ENCODE data around the gene TBC1D7. TPM values are rescaled to one million over a fixed set of nuclear protein-coding genes. Genes with fewer than 3 reads are reported as not detected.

TBC1D7 gene
- total RNA-seq, 2 experiments from 2014 or later = 20.2 to 20.6 TPM

GRCh38 chr6:13261464-13261994, 66.8 kb downstream of the TBC1D7 start:
- Mint-ChIP-seq H3K9me3 (no peaks in the 10 kb centered on the region), H3K4me1 (peaks cover 8% of the 10 kb centered on the region), H3K36me3 (peaks cover 3% of the 10 kb centered on the region), H3K4me3 (no peak overlapping the region), H3K27ac (no peak overlapping the region), H3K27me3 (no peaks in the 10 kb centered on the region)
- no peak for DNase-seq

- no peak overlapping the region for H3K27ac Mint-ChIP-seq
- no peak for DNase-seq
- peaks cover 4% of the 10 kb centered on the region for H3K36me3 Mint-ChIP-seq
- no peaks in the 10 kb centered on the region for H3K27me3 Mint-ChIP-seq
- H3K4me1 Mint-ChIP-seq = peaks cover 8% of the 10 kb centered on the region
- H3K9me3 Mint-ChIP-seq = no peaks in the 10 kb centered on the region
- no peak overlapping the region for H3K4me3 Mint-ChIP-seq
Measured at GRCh38 chr6:13260831-13261230, 67.5 kb downstream of the TBC1D7 start.

GRCh38 chr6:13260101-13260598, 68.2 kb downstream of the TBC1D7 start:
- peaks cover 4% of the 10 kb centered on the region for H3K36me3 Mint-ChIP-seq
- peaks cover 8% of the 10 kb centered on the region for H3K4me1 Mint-ChIP-seq
- H3K4me3 Mint-ChIP-seq = no peak overlapping the region
- no peak overlapping the region for H3K27ac Mint-ChIP-seq
- DNase-seq = no peak
- H3K27me3 Mint-ChIP-seq = no peaks in the 10 kb centered on the region
- no peaks in the 10 kb centered on the region for H3K9me3 Mint-ChIP-seq

- DNase-seq = no peak
- H3K27me3 Mint-ChIP-seq = no peaks in the 10 kb centered on the region
- H3K4me3 Mint-ChIP-seq = no peak overlapping the region
- H3K4me1 Mint-ChIP-seq = peaks cover 8% of the 10 kb centered on the region
- H3K9me3 Mint-ChIP-seq = no peaks in the 10 kb centered on the region
- peaks cover 4% of the 10 kb centered on the region for H3K36me3 Mint-ChIP-seq
- no peak overlapping the region for H3K27ac Mint-ChIP-seq
Measured at GRCh38 chr6:13259393-13259792, 68.9 kb downstream of the TBC1D7 start.

- no peak overlapping the region for H3K27ac Mint-ChIP-seq
Measured at GRCh38 chr6:13256266-13257001, 71.9 kb downstream of the TBC1D7 start.

More at GRCh38 chr6:13256266-13257001, 71.9 kb downstream of the TBC1D7 start:
- DNase-seq = no peak
- H3K9me3 Mint-ChIP-seq = no peaks in the 10 kb centered on the region
- no peaks in the 10 kb centered on the region for H3K27me3 Mint-ChIP-seq
- peaks cover 4% of the 10 kb centered on the region for H3K36me3 Mint-ChIP-seq
- peaks cover 6% of the 10 kb centered on the region for H3K4me1 Mint-ChIP-seq
- H3K4me3 Mint-ChIP-seq = no peak overlapping the region

Other genes with a start within 250 kb of the TBC1D7 start
- gene GFOD1, start 159.1 kb upstream of the TBC1D7 start, total RNA-seq = 10 to 100 TPM; 12.8 to 13.0 TPM
- gene SIRT5, start 246.1 kb upstream of the TBC1D7 start, total RNA-seq = 1 to 10 TPM; 8.9 to 9.9 TPM